Stimulated activated CD8-positive, alpha-beta memory T cell treated with anti-CD3 and anti-CD28 coated beads, Interleukin-7, amount 100 ng/mL, for 48 hours (primary cell): Measurements from ENCODE around the gene ATG3.
"Not testable (repeated sequence)": the region's sequence is repeated elsewhere in the genome, so short reads cannot be mapped to it uniquely, and the experiment has no call there.

ENCODE experiments used
- DNase-seq, 2 donors: peaks; one replicate each; pipeline ENCODE4 v3.0.0-alpha.2; 2020; ENCODE audit warnings: low read depth in 1 of 2; ENCODE audit errors: extremely low read depth in 1 of 2

ATG3 gene

DNA sequence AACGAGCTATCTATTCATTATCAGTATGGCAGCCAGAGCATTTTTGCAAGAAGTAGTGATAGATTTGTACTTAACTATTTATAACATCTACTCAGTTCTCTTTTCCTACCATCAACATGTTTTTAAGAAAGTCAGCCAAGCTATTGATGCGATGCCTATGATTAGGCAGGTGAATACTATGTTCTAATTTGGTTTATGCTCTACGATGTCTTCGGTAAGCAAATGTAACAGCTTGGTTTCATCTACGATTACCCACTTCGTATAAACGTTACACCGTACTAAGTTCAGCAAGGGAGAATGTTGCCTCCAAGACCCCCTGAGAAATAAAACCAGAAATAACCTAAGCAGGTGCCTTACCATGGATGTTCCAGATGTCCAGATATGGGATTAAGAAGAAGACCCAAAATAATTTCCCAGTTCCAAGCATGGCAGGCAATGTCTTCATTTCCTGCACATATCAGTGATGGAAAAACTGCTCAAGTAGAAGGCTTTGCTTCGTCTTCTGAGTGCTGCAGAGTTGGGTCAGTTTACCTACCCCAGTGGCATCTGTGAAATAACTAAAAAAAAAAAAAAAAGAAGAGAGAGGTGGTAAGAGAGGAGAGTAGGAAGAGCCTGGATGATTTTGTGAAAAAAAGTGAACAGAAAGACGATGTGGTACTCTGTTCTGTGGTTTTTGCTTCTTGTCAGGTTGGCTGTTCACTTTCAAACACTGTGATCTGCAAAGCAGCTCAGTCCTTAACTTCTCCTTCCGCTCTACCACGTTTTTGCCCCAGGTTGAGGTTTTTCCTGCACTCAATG, 62.6 kb downstream of the ATG3 start, which contains the start of gene BTLA:
BTLA (minus strand) TSS at position 559 of the 798 bp plus-strand sequence; CDS start at position 445, 114 bp downstream.
- DNase-seq: no peak

DNA sequence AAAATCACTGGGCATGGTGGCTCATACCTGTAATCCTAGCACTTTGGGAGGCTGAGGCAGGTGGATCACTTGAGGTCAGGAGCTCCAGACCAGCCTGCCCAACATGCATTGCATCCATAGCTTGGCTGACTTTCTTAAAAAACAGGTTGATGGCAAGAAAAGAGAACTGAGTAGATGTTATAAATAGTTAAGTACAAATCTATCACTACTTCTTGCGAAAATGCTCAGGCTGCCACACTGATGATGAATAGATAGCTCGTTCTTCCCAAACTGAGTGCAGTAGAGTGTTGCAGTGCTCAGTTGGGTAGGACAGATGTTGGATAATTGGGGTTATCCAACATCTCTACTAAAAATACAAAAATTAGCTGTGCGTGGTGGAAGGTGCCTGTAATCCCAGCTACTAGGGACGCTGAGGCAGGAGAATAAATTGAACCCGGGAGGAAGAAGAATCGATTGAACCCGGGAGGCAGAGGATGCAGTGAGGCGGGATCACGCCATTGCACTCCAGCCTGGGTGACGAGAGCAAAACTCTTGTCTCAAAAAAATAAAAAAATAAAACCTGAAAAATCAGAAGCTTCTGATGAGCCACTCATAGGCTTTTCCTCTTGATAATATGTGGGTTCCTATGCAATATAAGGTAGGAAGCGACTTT, 63.7 kb downstream of the ATG3 start:
- DNase-seq: no peak

DNA sequence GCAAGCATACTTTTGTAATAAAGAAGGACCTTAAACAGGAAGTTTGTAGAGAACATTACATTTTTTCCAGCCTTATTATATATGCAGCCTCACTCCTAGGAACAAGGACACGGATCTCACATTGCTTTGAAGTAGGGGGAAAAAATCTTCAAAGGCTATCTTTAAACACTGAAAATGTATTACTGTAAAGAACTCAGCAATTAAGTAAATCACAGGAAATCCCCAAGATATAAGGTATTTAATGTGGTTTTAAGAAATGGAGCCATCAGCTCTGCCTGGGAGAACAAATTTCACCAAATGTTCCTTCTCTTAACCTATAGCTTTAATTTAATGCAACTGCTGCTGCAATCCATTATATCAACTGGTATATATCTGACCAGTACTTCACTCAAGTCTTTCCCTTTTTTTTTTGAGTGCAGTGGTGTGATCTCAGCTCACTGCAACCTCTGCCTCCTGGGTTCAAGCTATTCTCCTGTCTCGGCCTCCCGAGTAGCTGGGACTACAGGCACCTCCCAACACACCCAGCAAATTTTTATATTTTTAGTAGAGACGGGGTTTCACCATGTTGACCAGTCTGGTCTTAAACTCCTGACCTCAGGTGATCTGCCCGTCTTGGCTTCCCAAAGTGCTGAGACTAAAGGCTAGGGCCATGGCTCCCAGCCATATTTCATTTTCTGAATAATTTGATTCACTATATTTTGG, 65.2 kb downstream of the ATG3 start:
- DNase-seq: no peak

DNA sequence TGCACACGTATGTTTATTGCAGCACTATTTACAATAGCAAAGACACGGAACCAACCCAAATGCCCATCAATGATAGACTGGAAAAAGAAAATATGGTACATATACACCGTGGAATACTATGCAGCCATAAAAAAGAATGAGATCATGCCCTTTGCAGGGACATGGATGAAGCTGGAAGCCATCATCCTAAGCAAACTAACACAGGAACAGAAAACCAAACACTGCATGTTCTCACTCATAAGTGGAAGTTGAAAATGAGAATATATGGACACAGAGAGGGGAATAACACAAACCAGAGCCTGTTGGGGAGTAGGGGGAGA, 67.4 kb downstream of the ATG3 start:
- not testable (repeated sequence) for DNase-seq

DNA sequence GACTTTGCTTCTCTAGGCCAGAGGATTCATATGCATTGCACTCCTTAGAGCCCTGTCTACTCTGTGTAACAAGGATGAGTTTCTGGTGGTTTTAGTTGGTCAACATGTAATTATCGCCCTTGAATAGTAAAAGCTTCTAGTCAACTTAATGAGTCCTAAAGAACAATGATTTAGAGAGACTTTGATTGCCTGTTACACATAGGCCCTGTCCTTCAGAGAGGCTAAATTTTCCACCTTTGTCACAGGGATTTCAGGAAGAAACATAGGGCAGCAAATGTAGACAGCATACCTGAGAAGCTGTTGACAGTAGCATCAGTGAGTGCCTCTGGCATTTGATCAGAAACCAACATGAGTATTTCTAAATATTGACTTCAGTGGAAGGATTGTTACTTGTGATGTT, 69.6 kb downstream of the ATG3 start:
- DNase-seq: no peak

DNA sequence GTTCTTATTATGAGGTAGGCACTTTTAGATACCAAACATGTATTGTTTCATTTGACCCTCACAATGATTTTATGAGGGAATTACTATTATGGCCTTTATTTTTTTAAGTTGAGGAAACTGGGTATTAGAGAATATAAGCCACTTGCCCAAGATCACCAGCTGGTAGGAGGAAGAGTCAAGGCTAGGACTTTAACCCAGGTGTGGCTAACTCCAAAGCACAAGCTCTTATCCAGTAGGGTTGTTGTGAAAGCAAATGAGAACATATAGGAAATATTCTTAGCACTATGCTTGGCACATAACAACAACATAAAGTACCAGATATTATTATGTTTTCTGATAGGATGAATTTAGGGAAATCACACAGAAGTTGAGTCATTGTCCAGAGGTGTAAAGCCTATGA, 70.4 kb downstream of the ATG3 start:
- DNase-seq: no peak

DNA sequence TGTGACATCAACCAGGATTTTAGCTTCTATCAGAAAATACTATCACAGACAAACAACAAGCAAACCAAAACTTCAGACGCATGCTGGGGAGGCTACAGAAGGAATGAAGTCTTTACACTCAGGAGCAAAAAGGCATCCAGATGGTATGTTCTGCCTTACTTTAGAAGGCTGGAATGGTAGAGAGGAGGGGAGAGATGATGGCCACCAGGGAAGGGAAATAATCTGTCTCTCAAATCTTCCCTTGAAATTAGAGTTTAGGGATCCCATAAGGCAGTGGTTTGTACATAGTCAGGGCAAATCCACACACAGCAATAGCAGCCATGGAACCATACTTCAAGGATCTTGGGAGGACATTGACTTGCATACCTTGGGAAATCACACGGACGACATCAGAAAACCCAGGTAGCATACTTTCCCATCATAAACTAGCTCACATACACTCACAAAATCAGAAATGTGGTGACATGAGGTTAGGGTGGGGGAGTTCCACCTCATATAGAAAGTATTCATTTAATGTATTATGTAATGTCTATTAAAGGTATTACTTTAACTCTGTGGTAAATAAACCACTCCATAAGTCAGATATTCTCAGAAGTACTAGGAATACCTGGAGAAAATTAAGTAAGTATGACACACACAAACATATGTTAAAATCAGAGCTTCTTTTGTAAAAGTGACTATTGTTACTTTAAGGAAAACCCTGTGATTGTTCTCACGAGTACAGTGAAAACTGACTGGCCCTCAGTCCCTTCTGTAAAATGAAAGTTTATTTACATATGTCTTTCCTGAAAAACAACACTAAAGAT, 71.9 kb downstream of the ATG3 start:
- DNase-seq: no peak

DNA sequence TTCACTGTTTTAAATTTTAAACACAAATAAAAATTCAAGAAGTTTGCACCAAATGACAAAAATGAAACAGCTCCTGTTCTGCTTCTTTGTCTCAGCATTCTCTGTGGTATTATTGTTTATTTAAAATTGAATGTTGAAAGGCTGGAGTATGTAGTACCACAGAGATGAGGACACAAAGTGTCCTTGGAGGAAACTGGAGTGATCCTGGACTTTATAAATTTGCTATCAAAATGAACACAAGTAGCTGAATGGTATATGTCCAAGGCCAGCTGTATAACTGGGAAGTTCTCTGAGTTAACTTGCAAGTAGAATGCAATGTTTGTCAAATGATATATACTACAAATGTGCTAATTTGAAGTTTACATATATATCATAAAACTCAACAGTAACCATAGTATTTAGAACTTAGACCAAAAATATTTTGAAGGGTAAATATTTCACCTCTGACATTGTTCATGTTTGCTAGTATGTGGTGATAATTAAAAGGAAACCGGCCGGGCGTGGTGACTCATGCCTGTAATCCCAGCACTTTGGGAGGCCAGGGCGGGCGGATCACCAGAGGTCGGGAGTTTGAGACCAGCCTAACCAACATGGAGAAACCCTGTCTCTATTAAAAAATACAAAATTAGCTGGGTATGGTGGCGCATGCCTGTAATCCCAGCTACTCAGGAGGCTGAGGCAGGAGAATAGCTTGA, 74.8 kb downstream of the ATG3 start:
- DNase-seq: no peak

DNA sequence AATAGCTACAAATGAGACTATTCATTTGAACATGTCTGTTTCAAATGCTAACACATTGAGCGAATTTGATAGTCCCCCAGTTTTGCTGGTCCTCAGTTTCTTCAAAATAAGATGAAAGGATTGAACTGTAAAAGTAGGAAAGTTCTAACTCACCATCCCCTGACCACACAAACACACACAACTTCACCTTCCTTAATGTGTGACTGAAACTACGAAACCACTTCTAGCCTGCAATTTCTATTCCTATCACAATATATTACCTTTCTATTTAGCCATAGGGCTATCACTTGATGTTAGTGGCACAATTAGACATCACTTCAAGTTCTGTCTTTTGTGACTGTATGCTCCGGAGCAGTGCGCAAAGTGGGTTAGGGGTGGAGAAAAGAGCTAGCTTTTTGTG, 77.4 kb downstream of the ATG3 start:
- DNase-seq: no peak

DNA sequence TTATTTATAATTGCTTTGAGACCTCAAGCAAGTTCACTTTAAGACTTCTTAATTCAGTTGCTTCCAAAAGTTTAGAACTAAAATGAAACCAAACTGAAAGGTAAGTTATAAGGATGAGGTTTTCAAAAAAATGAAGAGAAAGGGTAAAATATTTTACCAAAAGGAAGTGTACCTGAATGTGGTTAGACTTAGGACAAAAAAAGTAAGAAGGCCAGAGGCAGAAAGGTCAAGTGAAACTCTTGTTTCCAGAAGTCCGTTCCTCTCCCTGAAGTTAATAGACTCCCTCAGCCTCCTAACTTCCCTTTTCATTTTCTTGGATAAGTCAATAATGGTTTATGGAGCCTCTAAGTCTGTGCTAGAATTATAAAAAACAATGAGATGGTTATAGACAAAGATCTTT, 79.1 kb downstream of the ATG3 start:
- no peak for DNase-seq
